Upper lobe of left lung (tissue), 4 donors: Measurements from ENCODE around the gene ZDHHC21.

ENCODE experiments used
- EP300 ChIP-seq, 4 donors: sonication (generic); formaldehyde crosslinking; IDR thresholded peaks; one replicate each; pipeline ENCODE4 v1.5.1; 2017; ENCODE audit warnings: antibody characterized with exemption in 4 of 4, control low read depth in 2 of 4
- POLR2A ChIP-seq, 4 donors: fragments of 450-650 bp; IDR thresholded peaks; one replicate each; pipeline ENCODE4 v1.5.1; 2016 to 2017; ENCODE audit warnings: antibody characterized with exemption in 4 of 4, mild to moderate bottlenecking in 2 of 4
- POLR2AphosphoS5 ChIP-seq, 2 donors: sonication (generic); formaldehyde crosslinking; IDR thresholded peaks; one replicate each; pipeline ENCODE4 v1.5.1; 2017; ENCODE audit warnings: antibody characterized with exemption in 2 of 2
- TF ChIP-seq, protein P1 (sequence below), 6 experiments: fragments of 450-650 bp in 4 of 6; fragments of 200-600 bp in 2 of 6; sonication (generic) in 2 of 6; IDR thresholded peaks; one replicate each; pipeline ENCODE4 v1.5.1; 2016 to 2019; ENCODE audit warnings: antibody characterized with exemption in 6 of 6

DNA sequence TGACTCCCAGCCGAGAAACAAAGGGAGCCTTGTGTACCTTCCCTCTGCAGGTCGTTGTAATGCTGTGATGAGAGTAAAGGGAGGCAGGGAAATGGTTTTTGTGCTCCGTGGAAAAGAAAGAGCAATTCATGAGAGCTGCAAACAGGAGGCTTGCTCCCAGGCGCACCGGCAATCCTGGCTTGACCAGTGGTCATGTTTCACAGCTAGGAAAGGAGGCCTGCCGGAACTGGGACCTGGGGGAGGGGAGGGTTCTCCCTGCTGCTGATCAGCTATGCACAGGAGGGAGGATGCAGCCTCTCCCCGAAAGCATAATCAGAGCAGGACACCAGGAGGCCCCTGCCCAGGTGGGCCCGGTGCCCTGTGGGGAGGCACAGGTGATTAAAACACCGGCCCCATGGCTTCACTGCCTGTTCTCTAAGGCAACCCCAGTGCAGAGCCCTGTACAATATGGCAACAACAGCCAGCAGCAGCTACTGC is 131.3 kb downstream of the ZDHHC21 start:
- TF ChIP-seq POLR2AphosphoS5 (IDR thresholded peaks at IDR 0.05) (no peak), POLR2A (IDR thresholded peaks at IDR 0.05) (no peak), EP300 (IDR thresholded peaks at IDR 0.05) (no peak)
- TF ChIP-seq, protein P1, sequence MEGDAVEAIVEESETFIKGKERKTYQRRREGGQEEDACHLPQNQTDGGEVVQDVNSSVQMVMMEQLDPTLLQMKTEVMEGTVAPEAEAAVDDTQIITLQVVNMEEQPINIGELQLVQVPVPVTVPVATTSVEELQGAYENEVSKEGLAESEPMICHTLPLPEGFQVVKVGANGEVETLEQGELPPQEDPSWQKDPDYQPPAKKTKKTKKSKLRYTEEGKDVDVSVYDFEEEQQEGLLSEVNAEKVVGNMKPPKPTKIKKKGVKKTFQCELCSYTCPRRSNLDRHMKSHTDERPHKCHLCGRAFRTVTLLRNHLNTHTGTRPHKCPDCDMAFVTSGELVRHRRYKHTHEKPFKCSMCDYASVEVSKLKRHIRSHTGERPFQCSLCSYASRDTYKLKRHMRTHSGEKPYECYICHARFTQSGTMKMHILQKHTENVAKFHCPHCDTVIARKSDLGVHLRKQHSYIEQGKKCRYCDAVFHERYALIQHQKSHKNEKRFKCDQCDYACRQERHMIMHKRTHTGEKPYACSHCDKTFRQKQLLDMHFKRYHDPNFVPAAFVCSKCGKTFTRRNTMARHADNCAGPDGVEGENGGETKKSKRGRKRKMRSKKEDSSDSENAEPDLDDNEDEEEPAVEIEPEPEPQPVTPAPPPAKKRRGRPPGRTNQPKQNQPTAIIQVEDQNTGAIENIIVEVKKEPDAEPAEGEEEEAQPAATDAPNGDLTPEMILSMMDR (IDR thresholded peaks at IDR 0.05): no peak
